HepG2 (cell line): ENCODE data around the gene AHNAK. TPM values are rescaled to one million over a fixed set of nuclear protein-coding genes. Genes with fewer than 3 reads are reported as not detected.
A peak's percentile ranks its signal among the peaks of the same experiment; 100 is the strongest.

Experiments used
- MIXL1 ChIP-seq: IDR thresholded peaks from 2 replicates; pipeline ENCODE4 v1.6.1; 2016
- NRL ChIP-seq: sonication (generic); formaldehyde crosslinking; IDR thresholded peaks from 2 replicates; pipeline ENCODE4 v1.5.0; 2020; ENCODE audit warnings: missing genetic modification reagents, mild to moderate bottlenecking, moderate library complexity, borderline replicate concordance
- PPARG ChIP-seq: conservative IDR thresholded peaks from 2 replicates; pipeline ENCODE4 v1.6.1; 2016; ENCODE audit warnings: missing biosample characterization, missing genetic modification reagents
- PRPF4 ChIP-seq: fragments of 200-400 bp; formaldehyde crosslinking; IDR thresholded peaks from 2 replicates; pipeline ENCODE4 v1.6.1; 2016; ENCODE audit warnings: low read length, low read depth; ENCODE audit not compliant: poor library complexity, severe bottlenecking
- SALL2 ChIP-seq: sonication (generic); formaldehyde crosslinking; IDR thresholded peaks from 2 replicates; pipeline ENCODE4 v1.8.1; 2023; ENCODE audit warnings: mild to moderate bottlenecking, missing genetic modification reagents, inconsistent platforms
- WIZ ChIP-seq: sonication (generic); formaldehyde crosslinking; IDR thresholded peaks from 2 replicates; pipeline ENCODE4 v1.5.1; 2020; ENCODE audit warnings: mild to moderate bottlenecking, missing genetic modification reagents
- YY1 ChIP-seq: IDR thresholded peaks from 2 replicates; pipeline ENCODE4 v1.6.1; 2011; ENCODE audit warnings: low read length, low read depth, moderate library complexity, mild to moderate bottlenecking; ENCODE audit not compliant: insufficient read depth, insufficient replicate concordance
- ZFX ChIP-seq: sonication (generic); formaldehyde crosslinking; IDR thresholded peaks from 2 replicates; pipeline ENCODE4 v1.4.0; 2020; ENCODE audit warnings: mild to moderate bottlenecking, low read depth, missing genetic modification reagents, moderate library complexity
- ZNF17 ChIP-seq: sonication (generic); formaldehyde crosslinking; IDR thresholded peaks from 2 replicates; pipeline ENCODE4 v1.5.0; 2020; ENCODE audit warnings: mild to moderate bottlenecking, missing genetic modification reagents
- ZNF468 ChIP-seq: sonication (generic); formaldehyde crosslinking; IDR thresholded peaks from 2 replicates; pipeline ENCODE4 v1.8.0; 2022; ENCODE audit warnings: mild to moderate bottlenecking, moderate library complexity, missing genetic modification reagents
- ZNF572 ChIP-seq: sonication (generic); formaldehyde crosslinking; IDR thresholded peaks from 2 replicates; pipeline ENCODE4 v1.5.1; 2020; ENCODE audit warnings: mild to moderate bottlenecking, missing genetic modification reagents
- ZNF713 ChIP-seq: sonication (generic); formaldehyde crosslinking; IDR thresholded peaks from 2 replicates; pipeline ENCODE4 v1.4.0; 2020; ENCODE audit warnings: mild to moderate bottlenecking, missing genetic modification reagents
- ZNF850 ChIP-seq: sonication (generic); formaldehyde crosslinking; conservative IDR thresholded peaks from 2 replicates; pipeline ENCODE4 v1.9.0; 2021; ENCODE audit warnings: mild to moderate bottlenecking, missing genetic modification reagents
- polyA plus RNA-seq, 8 experiments: library from polyadenylated mRNA; depleted of rRNA in 3 of 8; stranded (reverse) in 7 of 8; unstranded in 1 of 8; fragments of >200 nt; fragmentation: Illumina TruSeq in 4 of 8; extraction: Trizol in 4 of 8; gene quantifications; 2 replicates each; pipeline versions ENCODE4 v1.2.1 to v1.2.3, GENCODE V29; 2011 to 2016; ENCODE audit warnings: low read depth in 4 of 8, missing spikeins in 1 of 8, mixed read lengths in 1 of 8; ENCODE audit not compliant: insufficient read depth in 1 of 8
- total RNA-seq, 5 experiments: library from RNA; depleted of rRNA; stranded (reverse); fragments of >200 nt; fragmentation: Illumina TruSeq; extraction: Trizol; gene quantifications; 2 replicates each; pipeline ENCODE4 v1.2.3, GENCODE V29; 2016; ENCODE audit warnings: low read depth in 1 of 5
- TF ChIP-seq, protein P1 (sequence below): sonication (generic); formaldehyde crosslinking; IDR thresholded peaks from 2 replicates; pipeline ENCODE4 v1.4.0; 2020; ENCODE audit warnings: mild to moderate bottlenecking, missing genetic modification reagents
- TF ChIP-seq, protein P2 (sequence below): sonication (generic); formaldehyde crosslinking; conservative IDR thresholded peaks from 2 replicates; pipeline ENCODE4 v1.8.0; 2022; ENCODE audit warnings: missing genetic modification reagents
- TF ChIP-seq, protein P3 (sequence below): sonication (generic); formaldehyde crosslinking; IDR thresholded peaks from 2 replicates; pipeline ENCODE4 v1.8.0; 2022; ENCODE audit warnings: missing genetic modification reagents, mild to moderate bottlenecking, inconsistent platforms, borderline replicate concordance
- TF ChIP-seq, protein P4 (sequence below): conservative IDR thresholded peaks from 2 replicates; pipeline ENCODE4 v1.6.1; 2018; ENCODE audit warnings: missing genetic modification reagents
- TF ChIP-seq, protein P5 (sequence below): IDR thresholded peaks from 2 replicates; pipeline ENCODE4 v1.6.1; 2016; ENCODE audit warnings: missing biosample characterization, missing genetic modification reagents, low read depth

Gene AHNAK
- total and polyA plus RNA-seq, 2 of the 13 experiments (the other 11 are each of a cell fraction or from before 2014, with no cell fraction given), result 23.4 to 25.0 TPM

DNA sequence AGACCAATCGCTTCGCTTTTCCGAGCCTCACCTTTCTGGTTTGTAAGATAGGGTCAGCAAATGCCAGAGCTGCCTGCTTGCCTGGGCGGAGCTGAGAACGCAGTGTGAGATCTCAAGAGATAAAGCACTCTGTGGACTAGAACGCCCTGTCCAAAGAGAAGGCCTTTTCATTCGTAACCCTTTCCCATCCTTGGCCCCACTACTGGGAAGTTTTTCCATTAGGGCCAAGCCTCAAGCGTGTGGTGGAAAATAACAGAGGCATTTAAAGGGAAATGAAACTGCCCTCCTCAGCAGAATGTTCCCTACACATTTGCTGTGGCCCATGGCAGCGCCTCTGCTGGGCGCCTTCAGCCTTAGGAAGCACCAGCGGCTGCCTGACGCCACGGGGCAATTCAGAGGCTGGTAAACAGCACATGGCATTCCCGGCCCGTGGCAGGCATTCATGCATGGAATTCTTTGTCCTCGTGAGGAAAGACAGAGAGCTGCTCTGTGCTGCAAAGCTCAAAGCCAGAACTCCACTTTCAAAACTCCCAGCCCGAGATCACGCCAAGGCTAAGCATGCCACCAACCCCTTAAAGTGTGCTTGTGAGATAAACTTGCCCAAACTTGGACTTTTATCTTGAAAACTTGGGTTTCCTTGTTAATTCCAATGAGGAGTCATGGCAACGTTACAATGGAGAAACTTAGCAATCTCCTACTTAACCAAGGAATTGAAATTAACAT, 38.1 kb downstream of the AHNAK start (continued):
- TF ChIP-seq, protein P1, sequence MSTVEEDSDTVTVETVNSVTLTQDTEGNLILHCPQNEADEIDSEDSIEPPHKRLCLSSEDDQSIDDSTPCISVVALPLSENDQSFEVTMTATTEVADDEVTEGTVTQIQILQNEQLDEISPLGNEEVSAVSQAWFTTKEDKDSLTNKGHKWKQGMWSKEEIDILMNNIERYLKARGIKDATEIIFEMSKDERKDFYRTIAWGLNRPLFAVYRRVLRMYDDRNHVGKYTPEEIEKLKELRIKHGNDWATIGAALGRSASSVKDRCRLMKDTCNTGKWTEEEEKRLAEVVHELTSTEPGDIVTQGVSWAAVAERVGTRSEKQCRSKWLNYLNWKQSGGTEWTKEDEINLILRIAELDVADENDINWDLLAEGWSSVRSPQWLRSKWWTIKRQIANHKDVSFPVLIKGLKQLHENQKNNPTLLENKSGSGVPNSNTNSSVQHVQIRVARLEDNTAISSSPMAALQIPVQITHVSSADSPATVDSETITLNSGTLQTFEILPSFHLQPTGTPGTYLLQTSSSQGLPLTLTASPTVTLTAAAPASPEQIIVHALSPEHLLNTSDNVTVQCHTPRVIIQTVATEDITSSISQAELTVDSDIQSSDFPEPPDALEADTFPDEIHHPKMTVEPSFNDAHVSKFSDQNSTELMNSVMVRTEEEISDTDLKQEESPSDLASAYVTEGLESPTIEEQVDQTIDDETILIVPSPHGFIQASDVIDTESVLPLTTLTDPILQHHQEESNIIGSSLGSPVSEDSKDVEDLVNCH (CRISPR knock-in tag), result no peak
- TF ChIP-seq, protein P2, sequence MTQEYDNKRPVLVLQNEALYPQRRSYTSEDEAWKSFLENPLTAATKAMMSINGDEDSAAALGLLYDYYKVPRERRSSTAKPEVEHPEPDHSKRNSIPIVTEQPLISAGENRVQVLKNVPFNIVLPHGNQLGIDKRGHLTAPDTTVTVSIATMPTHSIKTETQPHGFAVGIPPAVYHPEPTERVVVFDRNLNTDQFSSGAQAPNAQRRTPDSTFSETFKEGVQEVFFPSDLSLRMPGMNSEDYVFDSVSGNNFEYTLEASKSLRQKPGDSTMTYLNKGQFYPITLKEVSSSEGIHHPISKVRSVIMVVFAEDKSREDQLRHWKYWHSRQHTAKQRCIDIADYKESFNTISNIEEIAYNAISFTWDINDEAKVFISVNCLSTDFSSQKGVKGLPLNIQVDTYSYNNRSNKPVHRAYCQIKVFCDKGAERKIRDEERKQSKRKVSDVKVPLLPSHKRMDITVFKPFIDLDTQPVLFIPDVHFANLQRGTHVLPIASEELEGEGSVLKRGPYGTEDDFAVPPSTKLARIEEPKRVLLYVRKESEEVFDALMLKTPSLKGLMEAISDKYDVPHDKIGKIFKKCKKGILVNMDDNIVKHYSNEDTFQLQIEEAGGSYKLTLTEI (CRISPR knock-in tag), result no peak
- no peak for TF ChIP-seq PRPF4
- TF ChIP-seq, protein P3, sequence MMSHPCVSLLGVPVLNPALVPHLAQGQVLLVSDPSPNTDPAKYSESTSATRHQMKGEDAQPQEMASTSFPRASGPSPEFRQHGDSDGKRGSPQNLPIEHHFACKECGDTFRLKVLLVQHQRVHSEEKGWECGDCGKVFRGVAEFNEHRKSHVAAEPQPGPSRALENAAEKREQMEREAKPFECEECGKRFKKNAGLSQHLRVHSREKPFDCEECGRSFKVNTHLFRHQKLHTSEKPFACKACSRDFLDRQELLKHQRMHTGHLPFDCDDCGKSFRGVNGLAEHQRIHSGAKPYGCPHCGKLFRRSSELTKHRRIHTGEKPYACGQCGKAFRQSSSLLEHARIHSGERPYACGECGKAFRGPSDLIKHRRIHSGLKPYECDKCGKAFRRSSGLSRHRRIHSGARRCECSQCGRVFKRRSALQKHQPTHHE (CRISPR knock-in tag), result no peak
- TF ChIP-seq ZNF713 (CRISPR knock-in tag), result 0 out of 2 replicates have a peak, but pooled peaks have one; percentile 36
- TF ChIP-seq NRL, result no peak
- TF ChIP-seq SALL2 (CRISPR knock-in tag), result no peak
- TF ChIP-seq ZNF572 (CRISPR knock-in tag), result no peak
- TF ChIP-seq, protein P4, sequence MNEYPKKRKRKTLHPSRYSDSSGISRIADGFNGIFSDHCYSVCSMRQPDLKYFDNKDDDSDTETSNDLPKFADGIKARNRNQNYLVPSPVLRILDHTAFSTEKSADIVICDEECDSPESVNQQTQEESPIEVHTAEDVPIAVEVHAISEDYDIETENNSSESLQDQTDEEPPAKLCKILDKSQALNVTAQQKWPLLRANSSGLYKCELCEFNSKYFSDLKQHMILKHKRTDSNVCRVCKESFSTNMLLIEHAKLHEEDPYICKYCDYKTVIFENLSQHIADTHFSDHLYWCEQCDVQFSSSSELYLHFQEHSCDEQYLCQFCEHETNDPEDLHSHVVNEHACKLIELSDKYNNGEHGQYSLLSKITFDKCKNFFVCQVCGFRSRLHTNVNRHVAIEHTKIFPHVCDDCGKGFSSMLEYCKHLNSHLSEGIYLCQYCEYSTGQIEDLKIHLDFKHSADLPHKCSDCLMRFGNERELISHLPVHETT, result no peak; the same call in 1 of the 2 replicates
- no peak for TF ChIP-seq WIZ (CRISPR knock-in tag)
- TF ChIP-seq, protein P5, sequence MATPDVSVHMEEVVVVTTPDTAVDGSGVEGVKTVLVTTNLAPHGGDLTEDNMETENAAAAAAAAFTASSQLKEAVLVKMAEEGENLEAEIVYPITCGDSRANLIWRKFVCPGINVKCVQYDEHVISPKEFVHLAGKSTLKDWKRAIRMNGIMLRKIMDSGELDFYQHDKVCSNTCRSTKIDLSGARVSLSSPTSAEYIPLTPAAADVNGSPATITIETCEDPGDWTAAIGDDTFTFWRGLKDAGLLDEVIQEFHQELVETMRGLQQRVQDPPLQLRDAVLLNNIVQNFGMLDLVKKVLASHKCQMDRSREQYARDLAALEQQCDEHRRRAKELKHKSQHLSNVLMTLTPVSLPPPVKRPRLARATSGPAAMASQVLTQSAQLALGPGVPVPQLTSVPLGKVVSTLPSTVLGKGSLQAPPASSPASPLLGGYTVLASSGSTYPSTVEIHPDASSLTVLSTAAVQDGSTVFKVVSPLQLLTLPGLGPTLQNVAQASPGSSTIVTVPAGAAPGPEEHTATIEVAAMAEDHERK (CRISPR knock-in tag), result no peak
- TF ChIP-seq YY1, result peak; percentile 32
- 0 out of 2 replicates have a peak, but pooled peaks have one; percentile 27 for TF ChIP-seq MIXL1 (CRISPR knock-in tag)
- peak; percentile 58; the same call in 1 of the 2 replicates for TF ChIP-seq ZFX (CRISPR knock-in tag)
- TF ChIP-seq ZNF468 (CRISPR knock-in tag), result no peak
- no peak for TF ChIP-seq ZNF850
- no peak for TF ChIP-seq PPARG (CRISPR knock-in tag)
- TF ChIP-seq ZNF17 (CRISPR knock-in tag), result no peak
